HG03025 (cell line): Measurements from ENCODE around the gene TRIM45.
A peak's percentile ranks its signal among the peaks of the same experiment; 100 is the strongest.
"Not testable (repeated sequence)": the region's sequence is repeated elsewhere in the genome, so short reads cannot be mapped to it uniquely, and the experiment has no call there.

Source experiments
- ATAC-seq: cut with Tn5 transposase; IDR thresholded peaks from one replicate; pipeline ENCODE4 v1.9.1; 2021; ENCODE audit warnings: mild to moderate bottlenecking, moderate library complexity; ENCODE audit not compliant: unreplicated experiment, low FRiP score

The TRIM45 gene

DNA sequence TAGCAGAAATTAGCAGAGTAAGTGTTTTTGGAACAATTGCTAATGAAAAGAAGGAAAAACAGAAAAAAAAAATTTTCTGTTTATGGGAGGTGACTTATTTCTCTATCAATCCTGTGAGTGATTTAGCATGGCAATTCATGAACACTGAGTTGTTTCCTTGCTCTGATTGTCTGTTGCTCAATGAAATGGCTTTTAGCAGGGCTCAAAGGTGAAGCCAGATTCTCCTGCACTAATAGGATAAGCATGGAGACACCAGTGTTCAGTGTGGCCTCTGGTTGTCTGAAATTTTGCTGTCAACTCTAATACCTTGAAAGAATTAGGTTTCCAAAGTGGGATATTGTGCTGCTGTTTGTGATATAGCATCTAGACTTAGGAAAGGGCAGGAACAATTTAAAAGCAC is 15.8 kb downstream of the TRIM45 start:
- ATAC-seq = no peak

DNA sequence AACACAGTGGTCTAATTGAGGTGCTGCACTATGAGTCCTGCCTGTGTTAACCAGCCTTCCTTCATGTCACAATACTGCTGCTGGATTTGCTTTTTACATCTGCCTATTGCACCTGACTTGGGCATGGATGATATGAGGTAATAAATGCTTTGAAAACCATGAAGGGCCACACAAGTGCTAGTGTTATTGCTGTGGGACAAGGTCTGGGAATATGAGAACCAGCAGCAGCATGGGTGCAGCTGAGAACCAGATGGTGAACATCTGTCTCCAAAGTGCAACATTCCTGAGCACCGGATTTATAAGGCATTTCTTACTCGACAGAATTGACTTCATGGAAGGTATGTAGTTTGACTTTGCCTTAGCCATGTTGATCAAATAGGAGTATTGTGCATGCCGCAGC is 16.6 kb downstream of the TRIM45 start:
- ATAC-seq = no peak

DNA sequence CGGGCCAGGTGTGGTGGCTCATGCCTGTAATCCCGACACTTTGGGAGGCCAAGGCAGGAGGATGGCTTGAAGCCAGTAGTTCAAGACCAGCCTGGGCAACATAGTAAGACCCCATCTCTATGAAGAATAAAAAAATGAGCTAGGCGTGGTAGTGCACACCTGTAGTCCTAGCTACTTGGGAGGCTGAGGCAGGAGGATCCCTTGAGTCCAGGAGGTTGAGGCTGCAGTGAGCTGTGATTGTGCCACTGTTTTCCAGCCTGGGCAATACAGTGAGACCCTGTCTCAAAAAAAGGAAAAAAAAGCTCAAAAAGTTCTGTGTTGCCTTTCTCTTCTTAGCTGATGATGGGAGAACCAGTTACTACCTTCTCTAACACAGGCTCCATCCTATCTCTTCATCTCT is 19.7 kb downstream of the TRIM45 start:
- ATAC-seq = not testable (repeated sequence)

DNA sequence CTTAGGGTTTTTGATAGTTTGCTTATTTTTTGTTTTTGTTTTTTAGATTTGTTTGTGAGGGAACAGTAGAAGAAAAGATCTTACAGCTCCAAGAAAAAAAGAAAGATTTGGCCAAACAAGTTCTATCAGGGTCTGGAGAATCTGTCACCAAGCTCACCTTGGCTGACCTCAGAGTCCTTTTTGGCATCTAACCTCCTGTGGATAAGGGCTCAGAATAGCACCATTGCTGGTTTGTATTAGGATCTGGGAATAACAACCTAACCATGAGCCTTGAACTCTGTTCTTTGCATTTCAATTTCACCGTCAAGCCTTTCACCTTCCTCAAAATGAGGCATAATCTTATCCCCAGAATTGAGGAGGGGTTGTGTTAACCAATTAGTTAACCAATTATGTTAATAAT is 20.2 kb downstream of the TRIM45 start:
- ATAC-seq = no peak

DNA sequence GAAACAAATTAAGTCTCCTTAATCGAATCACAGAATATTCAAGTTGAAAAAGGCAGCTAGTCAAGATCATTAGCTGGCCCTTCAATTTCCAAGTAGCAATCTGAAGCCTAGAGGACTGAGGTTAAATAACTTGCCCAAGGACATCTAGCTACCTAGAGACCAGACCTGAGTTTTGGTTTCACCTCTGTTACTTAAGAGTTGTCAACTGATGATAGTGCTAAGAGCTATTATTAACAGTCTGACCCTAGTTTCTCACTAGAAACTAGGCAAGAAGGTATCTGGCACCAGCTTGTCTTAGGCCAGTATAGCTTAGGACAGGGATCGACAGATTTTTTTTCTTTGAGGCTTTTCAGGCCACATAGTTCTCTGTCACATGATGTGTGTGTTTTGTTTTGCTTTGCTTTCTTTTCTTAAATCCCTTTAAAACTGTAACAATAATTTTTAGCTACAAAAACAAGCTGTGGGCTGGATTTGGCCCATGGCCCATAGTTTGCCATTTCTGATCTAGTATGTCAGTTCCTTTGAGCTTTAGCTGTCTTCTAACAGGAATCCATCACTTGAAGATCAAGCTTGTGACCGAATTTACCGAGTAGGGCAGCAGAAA is 23.2 kb downstream of the TRIM45 start:
- ATAC-seq = no peak

DNA sequence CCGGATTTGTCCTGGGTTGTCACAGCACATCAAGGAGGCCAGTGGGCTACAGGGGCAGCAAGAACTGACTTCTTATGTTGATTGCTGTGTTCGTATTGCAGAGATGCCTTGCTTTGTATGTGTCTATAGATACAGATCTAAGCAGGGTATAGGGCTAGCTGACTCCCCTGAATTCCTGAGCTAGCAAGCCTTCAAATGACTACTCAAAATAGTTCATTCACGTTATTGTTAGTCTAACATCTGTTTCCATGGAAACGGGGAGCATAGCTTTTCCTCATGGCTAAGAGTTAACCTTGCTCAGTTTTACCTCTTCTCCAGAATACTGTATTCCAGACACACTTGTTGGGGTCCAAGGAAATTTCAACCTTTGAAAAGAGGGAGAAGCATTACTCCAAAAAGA is 24.1 kb downstream of the TRIM45 start:
- no peak for ATAC-seq

DNA sequence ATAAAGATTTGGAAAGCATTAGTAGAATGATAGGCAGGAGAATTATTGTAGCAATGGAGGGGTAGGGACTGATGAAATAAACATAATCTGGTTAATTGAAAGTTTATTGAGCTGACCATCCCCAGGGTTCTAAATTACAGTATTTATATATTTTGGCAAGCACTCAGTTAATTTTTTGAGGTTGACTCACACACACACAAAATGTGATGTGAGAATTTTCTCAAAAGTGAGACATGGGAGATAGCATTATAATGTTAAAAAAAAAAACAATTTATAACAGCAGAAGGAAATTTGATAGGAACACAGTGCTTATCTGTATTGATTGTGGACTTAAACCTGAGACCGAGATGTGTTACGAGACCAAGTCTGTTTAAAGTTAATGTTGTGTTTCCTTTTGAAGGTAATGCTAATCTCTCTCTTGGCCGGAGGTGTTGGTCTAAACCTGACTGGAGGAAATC is 24.6 kb downstream of the TRIM45 start:
- no peak for ATAC-seq

DNA sequence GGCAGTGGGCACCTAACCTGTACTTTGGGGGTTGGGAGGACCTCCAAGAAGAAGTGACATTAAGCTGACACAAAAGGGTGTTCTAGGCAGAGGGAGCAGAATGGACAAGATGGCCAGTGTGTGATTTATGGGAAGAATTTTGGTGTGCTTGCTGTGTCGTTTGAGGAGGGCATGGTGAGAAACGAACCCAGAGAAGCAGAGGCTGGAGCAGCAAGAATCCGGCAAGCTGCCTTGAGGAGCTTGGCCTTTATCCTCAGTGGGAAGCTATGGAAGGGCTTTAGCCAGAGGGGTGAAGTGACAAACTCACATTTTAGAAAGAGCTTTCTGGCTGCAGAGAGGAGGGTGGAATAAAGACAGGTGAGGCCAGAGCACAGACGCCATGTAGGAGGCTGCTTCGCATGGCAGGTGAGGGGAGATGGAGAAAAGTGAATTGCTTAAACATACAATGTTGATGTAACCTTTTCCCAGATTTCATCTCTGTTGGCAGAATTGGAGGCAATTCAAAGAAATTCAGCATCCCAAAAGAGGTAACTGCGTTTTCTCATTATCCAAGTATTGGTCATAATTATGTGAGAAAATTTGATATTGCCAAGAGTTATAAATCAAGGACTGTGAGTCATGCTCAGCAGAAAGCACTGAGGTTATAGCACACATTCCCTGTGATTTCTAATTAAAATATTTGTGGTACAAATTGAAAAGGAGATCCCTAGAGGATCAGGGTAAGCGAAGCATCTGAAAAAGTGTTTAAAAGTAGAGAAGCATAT is 26.5 kb downstream of the TRIM45 start:
- no peak for ATAC-seq

DNA sequence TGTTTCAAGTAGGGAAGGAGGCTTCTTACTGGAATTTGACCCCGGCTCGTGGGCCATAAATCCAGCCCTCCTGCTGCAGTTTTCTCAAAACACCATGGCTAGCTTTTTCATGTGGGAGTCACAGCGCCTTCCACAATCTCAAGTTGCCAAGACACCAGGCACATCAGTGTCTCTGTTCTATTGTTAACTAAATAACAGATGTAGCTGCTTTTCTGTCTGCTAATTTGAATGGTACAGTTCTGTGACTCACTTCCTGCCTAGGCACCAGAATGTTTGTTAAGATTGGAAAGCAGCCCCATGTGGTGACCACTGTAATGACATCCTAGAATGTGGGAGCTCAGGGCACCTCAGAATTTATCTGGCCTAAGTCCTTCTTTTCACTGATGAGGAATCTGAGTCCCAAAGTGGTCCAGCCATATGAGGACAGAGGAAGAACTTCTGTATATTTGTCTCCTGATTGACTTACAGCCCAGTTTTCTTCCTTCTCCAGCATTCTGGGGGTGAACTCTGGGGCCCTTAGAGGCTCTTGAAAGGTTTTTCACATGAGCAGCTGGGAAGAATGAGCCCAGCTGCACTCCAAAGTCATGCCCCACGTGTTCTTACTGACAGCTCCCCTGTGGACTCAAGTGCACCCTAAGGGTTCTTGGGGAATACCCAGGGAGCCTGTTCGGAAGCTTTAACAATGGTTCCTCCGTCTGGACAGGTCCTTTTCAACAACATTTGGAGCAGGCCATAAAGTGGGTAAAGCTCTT is 27.5 kb downstream of the TRIM45 start:
- ATAC-seq = peak; percentile 71

DNA sequence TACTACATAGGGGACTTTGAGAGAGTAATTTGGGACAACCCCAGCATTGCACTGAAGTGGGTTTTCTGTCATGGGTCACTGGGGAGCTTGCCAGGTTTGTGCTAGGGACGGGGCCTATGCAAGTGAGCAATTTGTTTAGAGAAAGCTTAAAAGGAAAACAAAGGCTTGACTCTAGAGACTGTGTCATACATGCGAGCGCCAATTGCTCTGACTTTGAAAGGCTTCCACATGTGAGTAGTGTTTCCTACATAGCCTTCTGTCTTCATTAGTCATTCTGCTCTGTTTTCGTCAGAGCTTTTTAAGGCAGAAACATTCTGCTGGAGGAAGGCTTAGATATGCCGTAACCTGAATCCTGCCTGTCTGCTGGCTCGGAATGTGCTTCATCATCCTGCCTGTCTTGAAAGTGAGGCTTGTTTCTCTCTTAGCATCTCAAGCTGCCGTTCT is 28.4 kb downstream of the TRIM45 start:
- no peak for ATAC-seq

DNA sequence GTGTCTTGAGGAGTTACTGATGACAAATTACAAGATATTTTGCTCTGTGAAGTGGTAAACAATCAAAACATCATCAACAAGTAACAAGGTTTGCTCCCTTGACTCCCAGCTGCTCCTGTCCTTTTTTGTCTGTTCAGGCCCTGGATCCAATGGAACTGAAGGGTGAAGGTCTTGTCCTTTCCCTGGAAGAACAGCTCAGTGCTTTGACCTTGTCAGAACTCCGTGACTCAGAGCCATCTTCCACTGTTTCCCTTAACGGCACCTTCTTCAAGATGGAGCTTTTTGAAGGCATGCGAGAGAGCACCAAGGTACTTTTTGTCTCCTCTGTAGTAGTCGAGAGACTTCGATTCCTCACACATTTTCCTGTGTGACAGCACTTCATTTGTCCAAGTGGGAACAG is 29.0 kb downstream of the TRIM45 start:
- ATAC-seq = no peak

DNA sequence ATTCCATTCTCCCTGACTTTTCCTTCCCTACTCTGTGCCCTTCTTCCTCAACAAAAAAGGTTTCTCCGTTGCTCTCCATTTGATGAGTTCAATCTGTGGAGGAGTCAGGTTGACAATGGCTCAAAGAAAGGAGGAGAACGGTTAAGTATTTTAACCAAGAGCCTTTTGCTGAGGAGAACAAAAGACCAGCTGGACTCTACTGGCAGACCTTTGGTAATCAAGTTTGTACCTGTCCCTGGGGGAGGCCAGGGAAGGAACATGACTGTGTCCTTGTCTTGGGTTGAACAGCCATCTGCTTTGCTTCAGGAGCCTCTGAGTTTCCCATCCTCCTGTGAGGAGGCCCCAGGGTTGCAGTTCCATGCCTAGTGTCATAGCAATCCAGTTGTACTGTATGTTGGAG is 31.6 kb downstream of the TRIM45 start:
- ATAC-seq = no peak

DNA sequence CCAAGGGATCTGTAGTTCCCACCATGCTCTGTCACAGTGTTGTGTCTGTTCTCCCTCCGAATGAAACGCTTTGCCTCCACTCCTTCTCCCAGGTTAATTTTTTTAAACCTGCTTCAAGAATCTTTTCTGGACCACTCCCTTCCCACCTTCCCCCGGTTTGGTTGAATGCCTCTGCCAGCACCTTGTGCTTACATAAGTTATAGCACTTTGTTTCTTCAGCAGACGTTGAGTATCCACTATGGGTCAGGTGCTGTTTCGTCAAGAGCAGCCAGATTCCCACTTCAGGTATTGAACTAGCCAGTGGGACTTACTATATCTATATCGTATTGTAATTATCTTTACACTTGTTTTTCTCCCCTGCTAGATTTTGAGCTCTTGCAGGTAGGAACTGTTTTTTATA is 33.9 kb downstream of the TRIM45 start:
- ATAC-seq = no peak

DNA sequence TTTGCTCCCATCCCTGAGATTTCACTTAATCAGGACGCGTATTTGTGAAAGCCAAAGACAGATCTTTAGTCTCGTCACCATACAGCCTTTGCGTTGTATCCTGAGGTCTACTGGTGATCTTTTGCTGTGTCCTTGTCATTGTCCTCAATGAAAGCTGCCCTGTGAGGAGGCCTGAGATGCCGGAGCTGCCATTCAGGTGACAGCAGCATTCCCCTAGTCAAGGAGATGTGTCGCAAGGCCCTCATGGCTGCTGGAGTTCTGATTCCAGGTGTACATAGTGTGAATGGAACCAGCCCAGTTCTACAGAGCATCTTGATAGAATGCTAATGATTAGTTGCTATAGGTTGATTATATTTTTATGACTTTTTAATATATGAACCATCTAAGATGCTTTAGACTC is 37.3 kb downstream of the TRIM45 start:
- no peak for ATAC-seq

DNA sequence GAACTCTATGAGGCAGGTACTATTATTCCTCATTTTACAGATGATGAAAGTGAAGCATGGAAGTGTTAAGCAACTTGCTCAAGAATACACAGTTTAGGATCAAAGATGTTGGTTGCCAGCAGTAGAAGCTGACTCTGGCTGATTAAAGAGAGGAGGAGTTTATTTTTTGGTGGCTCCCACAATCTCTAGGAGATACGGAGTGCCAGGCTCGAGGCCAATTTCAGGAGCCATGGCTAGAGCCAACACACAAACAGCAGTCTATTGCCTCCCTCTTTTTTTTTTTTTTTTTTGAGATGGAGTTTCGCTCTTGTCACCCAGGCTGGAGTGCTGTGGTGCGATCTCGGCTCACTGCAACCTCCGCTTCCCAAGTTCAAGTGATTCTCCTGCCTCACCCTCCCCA is 41.8 kb downstream of the TRIM45 start:
- no peak for ATAC-seq

DNA sequence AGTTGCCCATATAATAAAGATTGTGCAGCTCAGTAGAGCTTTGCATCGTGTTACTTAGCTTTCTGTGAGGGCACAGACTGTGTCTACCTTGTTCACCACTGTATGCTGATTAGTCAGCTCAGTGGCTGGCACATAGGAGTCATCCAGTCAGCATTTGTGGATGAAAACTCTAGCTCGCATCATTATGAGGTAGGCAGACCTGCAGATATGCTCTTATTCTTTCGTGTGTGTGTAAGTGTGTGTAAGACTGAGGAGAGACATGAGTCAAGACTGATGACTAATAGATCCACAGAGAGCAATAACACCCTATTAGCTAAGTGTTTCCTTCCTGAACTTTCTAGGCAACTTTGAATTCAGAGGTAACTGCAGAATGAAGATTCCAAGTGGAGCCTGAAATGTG is 44.3 kb downstream of the TRIM45 start:
- no peak for ATAC-seq

DNA sequence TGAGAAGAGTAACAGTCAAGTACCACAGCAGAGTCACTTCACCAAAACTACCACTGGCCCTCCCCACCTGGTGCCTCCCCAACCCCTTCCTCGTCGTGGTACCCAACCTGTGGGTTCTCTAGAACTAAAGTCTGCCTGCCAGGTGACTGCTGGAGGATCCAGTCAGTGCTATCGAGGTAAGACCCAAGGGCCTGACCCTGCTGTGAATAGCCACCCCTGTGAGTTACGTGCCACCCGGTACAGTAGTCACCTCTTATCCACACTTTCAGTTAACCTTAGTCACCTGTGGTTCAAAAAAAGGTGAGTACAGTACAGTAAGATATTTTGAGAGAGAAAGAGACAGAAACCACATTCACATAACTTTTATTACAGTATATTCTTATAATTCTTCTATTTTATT is 44.9 kb downstream of the TRIM45 start:
- ATAC-seq = no peak

DNA sequence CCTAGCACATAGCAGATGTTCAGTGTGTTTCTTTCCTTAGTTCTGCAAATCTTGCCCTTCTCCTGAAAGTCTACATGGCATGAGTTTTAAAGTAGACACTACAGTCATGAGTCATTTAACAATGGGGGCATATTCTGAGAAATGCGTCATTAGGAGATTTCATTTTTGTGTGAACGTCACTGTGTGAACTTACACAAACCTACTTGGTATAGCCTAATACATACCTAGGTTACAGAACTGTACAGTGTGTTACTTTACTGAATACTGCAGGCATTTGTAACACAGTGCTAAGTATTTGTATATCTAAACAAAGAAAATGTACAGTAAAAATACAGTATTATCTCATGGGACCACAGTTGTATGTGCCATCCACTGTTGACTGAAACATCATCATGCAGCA is 51.4 kb downstream of the TRIM45 start:
- ATAC-seq = no peak

DNA sequence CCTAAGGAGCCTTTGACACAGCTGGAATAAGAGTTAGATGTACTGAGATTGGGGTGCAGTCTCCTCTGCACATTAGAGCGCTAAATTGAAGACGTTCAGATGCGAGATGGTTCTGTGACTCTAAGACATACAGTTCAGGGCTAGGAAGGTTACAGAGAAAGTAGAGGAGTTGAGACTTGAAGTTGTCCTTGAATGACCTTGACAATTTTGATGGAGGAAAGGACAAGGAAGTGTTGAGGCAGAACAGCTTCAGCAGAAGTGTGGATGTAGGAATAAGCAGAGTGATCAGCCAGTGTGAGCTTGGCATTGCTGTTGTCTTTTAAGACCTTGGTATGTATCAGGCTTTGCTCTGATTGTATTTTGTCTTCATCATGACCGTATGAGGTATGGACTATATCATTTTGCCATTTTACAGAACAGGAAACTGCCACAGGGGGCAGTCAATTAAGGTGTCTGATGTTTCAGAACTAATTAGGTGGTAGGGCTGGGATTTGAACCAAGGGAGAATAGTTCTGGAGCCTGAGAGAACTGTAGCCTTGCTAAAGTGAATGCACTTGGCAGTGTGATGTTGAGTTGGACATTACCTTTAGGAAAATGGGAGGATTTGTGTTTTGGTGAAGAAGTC is 52.2 kb downstream of the TRIM45 start:
- no peak for ATAC-seq

DNA sequence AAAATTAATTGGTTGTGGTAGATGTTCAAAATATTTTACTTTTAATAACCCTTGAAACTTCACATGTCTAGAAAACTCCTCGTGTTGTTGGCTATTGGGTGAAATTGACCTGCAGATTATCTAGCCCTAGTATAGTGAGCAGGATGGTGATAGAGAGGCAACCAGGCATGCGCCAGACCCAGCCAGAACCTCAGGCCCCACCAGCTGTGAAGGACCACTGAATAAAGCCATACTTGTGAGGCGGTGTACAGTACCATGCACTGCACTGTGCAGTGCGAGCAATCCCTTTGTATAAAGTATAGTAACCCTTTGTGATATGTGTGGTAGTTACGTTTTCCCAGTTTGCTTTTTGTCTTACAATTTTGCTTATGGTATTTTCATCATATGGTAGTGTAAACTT is 53.0 kb downstream of the TRIM45 start:
- no peak for ATAC-seq
